Measurements from ENCODE around the gene ASAP3.

DNA sequence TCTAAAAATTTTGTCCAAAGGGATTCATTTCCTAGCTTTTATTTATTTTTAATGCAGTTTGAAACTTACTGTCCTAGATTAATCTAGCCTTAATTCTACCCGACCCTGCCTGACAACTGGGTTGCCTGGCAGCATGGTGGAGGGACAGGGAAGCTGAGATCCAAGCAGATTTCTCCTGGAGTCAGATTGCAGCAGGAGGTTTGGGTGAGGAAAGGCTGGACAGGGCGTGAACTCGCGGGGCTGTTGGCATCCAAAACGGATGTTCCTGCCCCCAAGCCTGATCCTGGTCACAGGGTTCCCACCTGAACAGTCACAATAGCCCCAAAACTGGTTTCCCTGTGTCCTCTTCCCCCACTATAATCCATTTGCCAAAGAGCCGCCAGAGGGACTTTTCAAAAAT lies 82.7 kb downstream of the ASAP3 start:
- TF ChIP-seq, protein P1, sequence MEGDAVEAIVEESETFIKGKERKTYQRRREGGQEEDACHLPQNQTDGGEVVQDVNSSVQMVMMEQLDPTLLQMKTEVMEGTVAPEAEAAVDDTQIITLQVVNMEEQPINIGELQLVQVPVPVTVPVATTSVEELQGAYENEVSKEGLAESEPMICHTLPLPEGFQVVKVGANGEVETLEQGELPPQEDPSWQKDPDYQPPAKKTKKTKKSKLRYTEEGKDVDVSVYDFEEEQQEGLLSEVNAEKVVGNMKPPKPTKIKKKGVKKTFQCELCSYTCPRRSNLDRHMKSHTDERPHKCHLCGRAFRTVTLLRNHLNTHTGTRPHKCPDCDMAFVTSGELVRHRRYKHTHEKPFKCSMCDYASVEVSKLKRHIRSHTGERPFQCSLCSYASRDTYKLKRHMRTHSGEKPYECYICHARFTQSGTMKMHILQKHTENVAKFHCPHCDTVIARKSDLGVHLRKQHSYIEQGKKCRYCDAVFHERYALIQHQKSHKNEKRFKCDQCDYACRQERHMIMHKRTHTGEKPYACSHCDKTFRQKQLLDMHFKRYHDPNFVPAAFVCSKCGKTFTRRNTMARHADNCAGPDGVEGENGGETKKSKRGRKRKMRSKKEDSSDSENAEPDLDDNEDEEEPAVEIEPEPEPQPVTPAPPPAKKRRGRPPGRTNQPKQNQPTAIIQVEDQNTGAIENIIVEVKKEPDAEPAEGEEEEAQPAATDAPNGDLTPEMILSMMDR (IDR thresholded peaks at IDR 0.05; ENCODE audit: insufficient read depth, low read depth, low read length): no peak
- no peak for TF ChIP-seq EZH2 (IDR thresholded peaks at IDR 0.05; ENCODE audit: insufficient read depth, low read length)
